ENCODE data around the gene FRAS1. TPM values are rescaled to one million over a fixed set of nuclear protein-coding genes. Genes with fewer than 3 reads are reported as not detected.

The FRAS1 gene
- total and polyA plus RNA-seq, 2 of the 8 experiments (the other 6 are each of a cell fraction or from before 2014, with no cell fraction given) = 38.5 to 109 TPM

GRCh38 chr4:78395642-78396041 is 338.5 kb downstream of the FRAS1 start:
- H3K27ac ChIP-seq (ENCODE audit: low read depth, low read length) = no peak overlapping the region
- no peaks in the 10 kb centered on the region for H3K27me3 ChIP-seq (replicated peaks in 1 of 4; ENCODE audit: control insufficient read depth in 3 of 4, extremely low read depth in 1 of 4, insufficient read depth in 3 of 4, low read length in 3 of 4)
- peaks cover 2 to 9% (median 5%) of the 10 kb centered on the region in 4 experiments; a peak in 4 of 7 replicates for H3K4me1 ChIP-seq (replicated peaks in 1 of 4; ENCODE audit: control insufficient read depth in 3 of 4, insufficient read depth in 4 of 4, low read length in 3 of 4)
- POLR2A ChIA-PET (ENCODE audit: partially characterized antibody) = no interaction called here
- no peak overlapping the region for H2AFZ ChIP-seq (ENCODE audit: low read length)
- peaks cover 0 to 27% of the 10 kb centered on the region in 2 experiments; a peak in 2 of 4 replicates for H3K79me2 ChIP-seq (ENCODE audit: control insufficient read depth in 1 of 2, insufficient read depth in 2 of 2, low read length in 2 of 2)
- H3K36me3 ChIP-seq (ENCODE audit: control insufficient read depth in 2 of 4, insufficient read depth in 4 of 4, low read length in 3 of 4) = peaks cover 0 to 12% (median 2%) of the 10 kb centered on the region in 4 experiments; a peak in 4 of 8 replicates
- H3K23me2 ChIP-seq (ENCODE audit: low read depth, low read length) = no peaks in the 10 kb centered on the region
- no peak overlapping the region for H2BK120ac ChIP-seq (replicated peaks; ENCODE audit: low read depth, low read length)
- FAIRE-seq (no peak), DNase-seq (ENCODE audit: low read depth in 1 of 2, low spot score in 2 of 2) (no peak)
- no peak overlapping the region for H4K8ac ChIP-seq (ENCODE audit: extremely low read depth, insufficient read depth, low read length)
- CTCF ChIA-PET (ENCODE audit: partially characterized antibody) = interaction anchor here (1.1 kb wide), 1 partner anchor 16 kb away, joined by 4 read pairs; no protein-coding TSS in a partner anchor
- H3K4me2 ChIP-seq (ENCODE audit: insufficient read depth in 1 of 2, low read depth in 2 of 2, low read length in 2 of 2) = no peak overlapping the region
- no peaks in the 10 kb centered on the region for H4K20me1 ChIP-seq (replicated peaks in 1 of 2; ENCODE audit: control insufficient read depth in 1 of 2, insufficient read depth in 2 of 2, low read length in 2 of 2)
- no peak overlapping the region for H3K9ac ChIP-seq (replicated peaks in 1 of 4; ENCODE audit: extremely low read depth in 1 of 4, low read depth in 3 of 4, low read length in 3 of 4)
- no peak overlapping the region for H2AK5ac ChIP-seq (ENCODE audit: low read depth, low read length)
- H2BK20ac ChIP-seq (ENCODE audit: low read length) = no peak overlapping the region
- H3K14ac ChIP-seq (ENCODE audit: insufficient read length) = no peak overlapping the region
- H3K79me1 ChIP-seq (ENCODE audit: low read depth, low read length) = peaks cover 2% of the 10 kb centered on the region; the same call in 1 of the 2 replicates
- no peak overlapping the region for H2BK5ac ChIP-seq (ENCODE audit: low read depth, low read length)
- H4K91ac ChIP-seq (replicated peaks; ENCODE audit: insufficient read length, low read length) = no peak overlapping the region
- no peaks in the 10 kb centered on the region; a peak in 1 of 4 replicates for H3K9me3 ChIP-seq (ENCODE audit: insufficient read depth in 2 of 2, low read depth in 1 of 2, low read length in 1 of 2)
- no peak overlapping the region for H3K56ac ChIP-seq (replicated peaks; ENCODE audit: insufficient read length, low read depth, low read length)
- 69% methylated on average over 1 of the region's 1 CpG; no CpG with 5 or more reads in 1 of the 2 experiments for WGBS, 2 experiments (ENCODE audit: extremely low coverage in 1 of 2, insufficient coverage in 1 of 2, insufficient read length in 1 of 2, insufficient replicate concordance in 2 of 2, low coverage in 1 of 2, low lambda C conversion rate in 2 of 2, missing lambda C conversion rate in 1 of 2)
- H3K4me3 ChIP-seq (ENCODE audit: extremely low read depth in 1 of 4, insufficient read depth in 2 of 4, low read depth in 3 of 4, low read length in 4 of 4) = no peak overlapping the region
- no peak overlapping the region for H3K18ac ChIP-seq (ENCODE audit: extremely low read depth, low read length)
- H2BK15ac ChIP-seq (ENCODE audit: low read length) = no peak overlapping the region
- no peak overlapping the region for H4K5ac ChIP-seq (ENCODE audit: insufficient read length, low read depth, low read length)
- no peak overlapping the region for H3K4ac ChIP-seq (replicated peaks; ENCODE audit: insufficient read length, low read depth, low read length)
- no peak overlapping the region for H2BK12ac ChIP-seq (ENCODE audit: low read depth, low read length)
- no peak overlapping the region for H3K23ac ChIP-seq (ENCODE audit: insufficient read length)
- TF ChIP-seq CHD1 (IDR thresholded peaks at IDR 0.05; ENCODE audit: low read depth, low read length) (no peak), KDM1A (IDR thresholded peaks at IDR 0.05; ENCODE audit: borderline replicate concordance, low read length) (no peak), MAX (IDR thresholded peaks at IDR 0.05) (no peak), EGR1 (IDR thresholded peaks at IDR 0.05; ENCODE audit: borderline replicate concordance, low read depth, low read length) (no peak), SP4 (IDR thresholded peaks at IDR 0.05; ENCODE audit: low read length) (no peak), RFX5 (IDR thresholded peaks at IDR 0.05; ENCODE audit: borderline replicate concordance, low read depth, low read length) (no peak), CTCF (IDR thresholded peaks at IDR 0.05; ENCODE audit: control extremely low read depth in 1 of 3, insufficient read depth in 1 of 3, low read depth in 1 of 3, low read length in 3 of 3) (no peak), JUND (IDR thresholded peaks at IDR 0.05; ENCODE audit: low read length) (no peak), ZNF274 (IDR thresholded peaks at IDR 0.05; ENCODE audit: borderline replicate concordance, extremely low read depth, low read length) (no peak), BACH1 (IDR thresholded peaks at IDR 0.05; ENCODE audit: low read length) (no peak), RAD21 (IDR thresholded peaks at IDR 0.05 in 1 of 2, conservative IDR thresholded peaks at IDR 0.05 in 1 of 2; ENCODE audit: low read depth in 2 of 2, low read length in 2 of 2) (no peak), KDM5A (IDR thresholded peaks at IDR 0.05; ENCODE audit: low read length) (no peak)

Data from H1 (cell line).